GDM1 (cell line): ENCODE data around the gene PGD.
A peak's percentile ranks its signal among the peaks of the same experiment; 100 is the strongest.

Experiments
- DNase-seq: peaks from one replicate; lab custom pipeline; 2025; lab: John Stamatoyannopoulos, UW

Gene PGD

GRCh38 chr1:10398734-10399443, at the start of gene PGD:
Gene PGD (plus strand): TSS chr1:10399064. CDS start chr1:10399118, 54 bp downstream.
- peak; percentile 97 for DNase-seq

GRCh38 chr1:10353282-10353681, 45.6 kb upstream of the PGD start:
- DNase-seq, result no peak

GRCh38 chr1:10353693-10354092, 45.2 kb upstream of the PGD start:
- no peak for DNase-seq

- no peak for DNase-seq
Measured at GRCh38 chr1:10360045-10360444, 38.8 kb upstream of the PGD start.

GRCh38 chr1:10361515-10361914, 37.3 kb upstream of the PGD start:
- no peak for DNase-seq

- no peak for DNase-seq
Measured at GRCh38 chr1:10368194-10368593, 30.7 kb upstream of the PGD start.

GRCh38 chr1:10374442-10374860, 24.4 kb upstream of the PGD start:
- DNase-seq, result no peak

GRCh38 chr1:10377365-10378029, 21.4 kb upstream of the PGD start:
- DNase-seq, result peak; percentile 53

GRCh38 chr1:10378081-10378841, 20.6 kb upstream of the PGD start:
- DNase-seq, result peak; percentile 27

- DNase-seq, result no peak
Measured at GRCh38 chr1:10379101-10379620, 19.7 kb upstream of the PGD start.

- DNase-seq, result no peak
Measured at GRCh38 chr1:10379676-10380075, 19.2 kb upstream of the PGD start.

GRCh38 chr1:10380594-10381275, 18.1 kb upstream of the PGD start:
- no peak for DNase-seq

GRCh38 chr1:10383630-10384029, 15.2 kb upstream of the PGD start:
- DNase-seq, result no peak

- no peak for DNase-seq
Measured at GRCh38 chr1:10384219-10384618, 14.6 kb upstream of the PGD start.

GRCh38 chr1:10386761-10387676, 11.8 kb upstream of the PGD start:
- no peak for DNase-seq

GRCh38 chr1:10387677-10388386, 11.0 kb upstream of the PGD start:
- DNase-seq, result peak; percentile 65

- DNase-seq, result no peak
Measured at GRCh38 chr1:10388387-10388715, 10.5 kb upstream of the PGD start.

- DNase-seq, result no peak
Measured at GRCh38 chr1:10389271-10389973, 9.4 kb upstream of the PGD start.

- DNase-seq, result no peak
Measured at GRCh38 chr1:10396870-10397269, 2.0 kb upstream of the PGD start.

- no peak for DNase-seq
Measured at GRCh38 chr1:10398278-10398733, 558 bp upstream of the PGD start.
